Liver (tissue), 3 donors: Measurements from ENCODE around the gene NFYB.

Source experiments
- ATF3 ChIP-seq: IDR thresholded peaks from 2 replicates; pipeline ENCODE4 v1.6.1; 2016; ENCODE audit warnings: antibody characterized with exemption
- CTCF ChIP-seq: fragments of 150-350 bp; IDR thresholded peaks from 2 replicates; pipeline ENCODE4 v1.5.1; 2017; ENCODE audit warnings: improper control_type of control experiment, low read depth, low read length; ENCODE audit not compliant: missing input control
- EGR1 ChIP-seq, 2 donors: IDR thresholded peaks; 2 replicates each; pipeline ENCODE4 v1.6.1; 2016 to 2018; ENCODE audit warnings: antibody characterized with exemption in 2 of 2, low read depth in 2 of 2
- FOXA1 ChIP-seq: IDR thresholded peaks from 2 replicates; pipeline ENCODE4 v1.6.1; 2016; ENCODE audit warnings: antibody characterized with exemption
- GABPA ChIP-seq, 2 donors: IDR thresholded peaks in 1 of 2; conservative IDR thresholded peaks in 1 of 2; 2 replicates each; pipeline ENCODE4 v1.6.1; 2016; ENCODE audit warnings: antibody characterized with exemption in 2 of 2, mild to moderate bottlenecking in 1 of 2, moderate library complexity in 1 of 2
- JUND ChIP-seq, 2 donors: IDR thresholded peaks; 2 replicates each; pipeline ENCODE4 v1.6.1; 2016; ENCODE audit warnings: antibody characterized with exemption in 2 of 2
- MAX ChIP-seq: IDR thresholded peaks from 2 replicates; pipeline ENCODE4 v1.6.1; 2016; ENCODE audit warnings: antibody characterized with exemption
- RAD21 ChIP-seq, 2 donors: IDR thresholded peaks; 2 replicates each; pipeline ENCODE4 v1.6.1; 2016; ENCODE audit warnings: antibody characterized with exemption in 2 of 2, mild to moderate bottlenecking in 2 of 2
- REST ChIP-seq: IDR thresholded peaks from 2 replicates; pipeline ENCODE4 v1.6.1; 2016; ENCODE audit warnings: antibody characterized with exemption, mild to moderate bottlenecking
- RXRA ChIP-seq, 2 donors: IDR thresholded peaks; 2 replicates each; pipeline ENCODE4 v1.6.1; 2017 to 2018; ENCODE audit warnings: antibody characterized with exemption in 2 of 2, mild to moderate bottlenecking in 1 of 2
- SP1 ChIP-seq: IDR thresholded peaks from 2 replicates; pipeline ENCODE4 v1.6.1; 2018; ENCODE audit warnings: antibody characterized with exemption, mild to moderate bottlenecking
- TAF1 ChIP-seq: conservative IDR thresholded peaks from 2 replicates; pipeline ENCODE4 v1.6.1; 2016; ENCODE audit warnings: antibody characterized with exemption, mild to moderate bottlenecking
- YY1 ChIP-seq: IDR thresholded peaks from 2 replicates; pipeline ENCODE4 v1.6.1; 2016; ENCODE audit warnings: antibody characterized with exemption, mild to moderate bottlenecking
- ZBTB33 ChIP-seq: IDR thresholded peaks from 2 replicates; pipeline ENCODE4 v1.6.1; 2016; ENCODE audit warnings: antibody characterized with exemption
- donor health status: healthy.
- donor health status: healthy.

- TF ChIP-seq CTCF (no peak), YY1 (peak; percentile 54), MAX (peak; percentile 59), REST (peak; percentile 32), RXRA (IDR thresholded peaks at IDR 0.05) (peak; percentile 90 to 96), FOXA1 (peak; percentile 92), EGR1 (IDR thresholded peaks at IDR 0.05; ENCODE audit: low read depth in 2 of 2) (peak in 1 of 2 donors; percentile 43), ZBTB33 (no peak), ATF3 (no peak), TAF1 (no peak), RAD21 (IDR thresholded peaks at IDR 0.05) (peak in 1 of 2 donors; percentile 18), JUND (IDR thresholded peaks at IDR 0.05) (peak; percentile 36 to 50), GABPA (IDR thresholded peaks at IDR 0.05 in 1 of 2, conservative IDR thresholded peaks at IDR 0.05 in 1 of 2) (no peak), SP1 (peak; percentile 69)
Observed at GRCh38 chr12:104131609-104132008, 6.4 kb downstream of the NFYB start.
